Measurements from ENCODE around the gene MAP4K4.

Gene MAP4K4

DNA sequence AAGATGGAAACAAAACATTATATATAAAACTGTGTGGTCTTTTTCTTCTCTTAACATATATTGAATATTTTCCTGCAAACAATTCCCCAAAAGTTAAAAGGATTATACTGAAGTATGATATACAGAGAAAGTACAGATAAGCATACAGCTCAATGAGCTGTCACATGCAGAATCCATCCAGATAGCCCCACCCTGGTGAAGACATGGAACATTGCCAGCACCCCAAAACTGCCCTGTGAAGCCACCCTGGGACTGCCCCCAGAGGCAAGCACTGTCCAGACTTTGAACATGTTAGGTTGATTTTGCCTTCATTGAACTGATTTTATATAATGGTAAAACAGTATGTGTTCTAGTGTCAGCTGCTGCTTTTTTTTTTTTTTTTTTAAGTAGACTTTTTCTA lies 182.0 kb downstream of the MAP4K4 start:
- H3K4me2 ChIP-seq (ENCODE audit: low read depth, low read length, poor library complexity, severe bottlenecking): no peak overlapping the region
- peaks cover 66% of the 10 kb centered on the region for H3K36me3 ChIP-seq (ENCODE audit: low read length)
- no peak overlapping the region for H3K27ac ChIP-seq (ENCODE audit: low read depth, low read length)

DNA sequence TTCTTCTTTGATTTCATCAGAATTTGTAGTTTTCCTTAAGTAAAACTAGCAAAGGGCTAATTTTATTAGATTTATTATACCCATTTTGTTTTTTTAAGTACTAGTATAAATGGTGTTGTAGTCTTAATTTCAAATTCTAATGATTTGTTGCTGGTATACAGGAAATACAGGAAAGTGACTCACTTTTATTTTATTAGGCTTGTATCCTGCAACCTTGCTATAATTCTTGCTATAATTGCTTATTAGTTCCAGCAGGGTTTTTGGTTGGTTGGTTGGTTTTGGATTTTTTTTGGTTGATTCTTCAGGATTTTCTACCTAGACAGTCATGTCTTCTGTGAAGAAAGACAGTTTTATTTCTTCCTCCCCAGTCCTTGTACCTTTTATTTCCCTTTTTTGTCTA lies 183.6 kb downstream of the MAP4K4 start:
- Histone ChIP-seq H3K4me3 (ENCODE audit: insufficient read depth, low read length, poor library complexity, severe bottlenecking) (no peak overlapping the region), H3K9me3 (ENCODE audit: insufficient read depth, low read length) (no peaks in the 10 kb centered on the region), H3F3A (ENCODE audit: insufficient read depth) (no peaks in the 10 kb centered on the region), H3K79me2 (ENCODE audit: insufficient read depth, low read length) (no peaks in the 10 kb centered on the region), H4K20me1 (ENCODE audit: low read depth, low read length) (no peaks in the 10 kb centered on the region), H3K9me2 (replicated peaks; ENCODE audit: insufficient read depth, low read length) (no peaks in the 10 kb centered on the region), H3K27ac (ENCODE audit: low read depth, low read length) (no peak overlapping the region), H2AFZ (ENCODE audit: low read depth, low read length, severe bottlenecking) (no peak overlapping the region), H3K9ac (ENCODE audit: low read length) (no peak overlapping the region), H3K36me3 (ENCODE audit: low read length) (peaks cover 71% of the 10 kb centered on the region), H3K27me3 (ENCODE audit: low read length) (no peaks in the 10 kb centered on the region), H3K4me2 (ENCODE audit: low read depth, low read length, poor library complexity, severe bottlenecking) (no peak overlapping the region)
- no peak for TF ChIP-seq EZH2phosphoT487 (conservative IDR thresholded peaks at IDR 0.05; ENCODE audit: low read length)
- TF ChIP-seq, protein P1, sequence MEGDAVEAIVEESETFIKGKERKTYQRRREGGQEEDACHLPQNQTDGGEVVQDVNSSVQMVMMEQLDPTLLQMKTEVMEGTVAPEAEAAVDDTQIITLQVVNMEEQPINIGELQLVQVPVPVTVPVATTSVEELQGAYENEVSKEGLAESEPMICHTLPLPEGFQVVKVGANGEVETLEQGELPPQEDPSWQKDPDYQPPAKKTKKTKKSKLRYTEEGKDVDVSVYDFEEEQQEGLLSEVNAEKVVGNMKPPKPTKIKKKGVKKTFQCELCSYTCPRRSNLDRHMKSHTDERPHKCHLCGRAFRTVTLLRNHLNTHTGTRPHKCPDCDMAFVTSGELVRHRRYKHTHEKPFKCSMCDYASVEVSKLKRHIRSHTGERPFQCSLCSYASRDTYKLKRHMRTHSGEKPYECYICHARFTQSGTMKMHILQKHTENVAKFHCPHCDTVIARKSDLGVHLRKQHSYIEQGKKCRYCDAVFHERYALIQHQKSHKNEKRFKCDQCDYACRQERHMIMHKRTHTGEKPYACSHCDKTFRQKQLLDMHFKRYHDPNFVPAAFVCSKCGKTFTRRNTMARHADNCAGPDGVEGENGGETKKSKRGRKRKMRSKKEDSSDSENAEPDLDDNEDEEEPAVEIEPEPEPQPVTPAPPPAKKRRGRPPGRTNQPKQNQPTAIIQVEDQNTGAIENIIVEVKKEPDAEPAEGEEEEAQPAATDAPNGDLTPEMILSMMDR (IDR thresholded peaks at IDR 0.05; ENCODE audit: insufficient read depth, low read length, poor library complexity, severe bottlenecking): no peak

More for the DNA sequence above, 182.0 kb downstream of the MAP4K4 start:
- Histone ChIP-seq H3K79me2 (ENCODE audit: insufficient read depth, low read length) (no peaks in the 10 kb centered on the region), H2AFZ (ENCODE audit: low read depth, low read length, severe bottlenecking) (no peak overlapping the region), H3K9me3 (ENCODE audit: insufficient read depth, low read length) (no peaks in the 10 kb centered on the region), H3K9ac (ENCODE audit: low read length) (no peak overlapping the region), H3F3A (ENCODE audit: insufficient read depth) (no peaks in the 10 kb centered on the region), H4K20me1 (ENCODE audit: low read depth, low read length) (no peaks in the 10 kb centered on the region), H3K27me3 (ENCODE audit: low read length) (no peaks in the 10 kb centered on the region), H3K9me2 (replicated peaks; ENCODE audit: insufficient read depth, low read length) (no peaks in the 10 kb centered on the region), H3K4me3 (ENCODE audit: insufficient read depth, low read length, poor library complexity, severe bottlenecking) (no peak overlapping the region)
- TF ChIP-seq EZH2phosphoT487 (conservative IDR thresholded peaks at IDR 0.05; ENCODE audit: low read length): no peak
- TF ChIP-seq, protein P1 (IDR thresholded peaks at IDR 0.05; ENCODE audit: insufficient read depth, low read length, poor library complexity, severe bottlenecking): no peak

DNA sequence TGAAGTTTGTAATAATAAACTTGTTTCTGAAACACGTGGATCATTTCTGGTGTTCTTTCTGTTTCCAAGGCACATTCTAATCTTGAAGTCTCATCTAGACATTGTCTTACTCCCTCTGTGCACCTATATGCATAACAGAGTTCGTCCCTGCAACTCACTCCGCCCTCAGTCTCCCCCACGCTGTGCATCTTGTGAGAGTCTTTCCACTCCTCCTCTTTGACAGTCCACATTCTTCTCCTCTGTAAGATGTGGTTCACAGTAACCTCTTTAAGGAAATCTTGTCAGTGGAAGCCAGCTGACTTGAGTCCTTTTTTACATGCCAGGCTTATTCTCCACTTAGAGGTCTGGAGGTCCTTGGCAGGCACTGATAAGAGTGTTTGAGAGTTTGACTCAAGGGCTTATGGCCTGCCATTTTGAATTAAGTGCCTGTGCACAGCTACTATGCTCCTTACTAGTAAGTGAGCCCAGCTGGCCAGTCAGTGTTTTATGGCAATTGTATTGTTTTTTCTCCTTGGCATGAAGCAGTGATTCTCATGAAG lies 185.3 kb downstream of the MAP4K4 start:
- H3K9me2 ChIP-seq (replicated peaks; ENCODE audit: insufficient read depth, low read length): no peaks in the 10 kb centered on the region
- no peak overlapping the region for H3K27ac ChIP-seq (ENCODE audit: low read depth, low read length)
- no peaks in the 10 kb centered on the region for H3K9me3 ChIP-seq (ENCODE audit: insufficient read depth, low read length)
- H4K20me1 ChIP-seq (ENCODE audit: low read depth, low read length): no peaks in the 10 kb centered on the region
- H3K4me3 ChIP-seq (ENCODE audit: insufficient read depth, low read length, poor library complexity, severe bottlenecking): no peak overlapping the region
- no peaks in the 10 kb centered on the region for H3F3A ChIP-seq (ENCODE audit: insufficient read depth)
- H3K36me3 ChIP-seq (ENCODE audit: low read length): peaks cover 76% of the 10 kb centered on the region
- no peak overlapping the region for H2AFZ ChIP-seq (ENCODE audit: low read depth, low read length, severe bottlenecking)
- H3K4me2 ChIP-seq (ENCODE audit: low read depth, low read length, poor library complexity, severe bottlenecking): no peak overlapping the region
- H3K79me2 ChIP-seq (ENCODE audit: insufficient read depth, low read length): no peaks in the 10 kb centered on the region
- no peak overlapping the region for H3K9ac ChIP-seq (ENCODE audit: low read length)
- no peaks in the 10 kb centered on the region for H3K27me3 ChIP-seq (ENCODE audit: low read length)
- TF ChIP-seq EZH2phosphoT487 (conservative IDR thresholded peaks at IDR 0.05; ENCODE audit: low read length): no peak
- TF ChIP-seq, protein P1 (IDR thresholded peaks at IDR 0.05; ENCODE audit: insufficient read depth, low read length, poor library complexity, severe bottlenecking): no peak
